GM23248 (cell line): ENCODE measurements around the gene DLST.
"Not testable (repeated sequence)": the region's sequence is repeated elsewhere in the genome, so short reads cannot be mapped to it uniquely, and the experiment has no call there.

Experiments used
- EZH2 ChIP-seq: fragments of 200-600 bp; sonication (generic); IDR thresholded peaks from 2 replicates; pipeline ENCODE4 v1.6.1; 2018; ENCODE audit warnings: antibody characterized with exemption, mild to moderate bottlenecking; ENCODE audit not compliant: insufficient read depth, poor library complexity, severe bottlenecking
- EZH2phosphoT487 ChIP-seq: fragments of 200-600 bp; sonication (generic); IDR thresholded peaks from 2 replicates; pipeline ENCODE4 v1.6.1; 2018; ENCODE audit warnings: antibody characterized with exemption, moderate library complexity, mild to moderate bottlenecking, low read depth; ENCODE audit not compliant: insufficient read depth

DNA sequence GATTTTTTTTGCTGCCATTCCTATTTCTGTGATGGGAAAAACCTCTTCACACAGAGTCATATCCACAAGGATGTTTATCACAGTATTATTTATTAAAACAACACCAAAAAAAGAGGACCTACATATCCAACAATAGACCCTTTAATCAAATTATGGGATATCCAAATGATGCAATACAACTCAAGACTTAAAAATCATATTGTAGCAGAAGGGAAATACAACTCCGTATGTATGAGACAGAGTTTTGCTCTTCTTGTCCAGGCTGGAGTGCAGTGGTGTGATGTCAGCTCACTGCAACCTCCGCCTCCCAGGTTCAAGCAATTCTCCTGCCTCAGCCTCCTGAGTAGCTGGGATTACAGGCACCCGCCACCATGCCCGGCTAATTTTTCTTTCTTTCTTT, 51.2 kb downstream of the DLST start:
- TF ChIP-seq EZH2phosphoT487, EZH2: not testable (repeated sequence)
